ENCODE results near the gene RAB11FIP4.

- TF ChIP-seq EZH2phosphoT487 (conservative IDR thresholded peaks at IDR 0.05; ENCODE audit: low read length) (no peak), CTCF (IDR thresholded peaks at IDR 0.05; ENCODE audit: insufficient read depth, low read length, poor library complexity, severe bottlenecking) (no peak)
These were observed 121.3 kb downstream of the RAB11FIP4 start for GRCh38 chr17:31512796-31513195.
